Ecto neural progenitor cell (in vitro differentiated cells): ENCODE data around the gene UBLCP1.
"Not testable (repeated sequence)": the region's sequence is repeated elsewhere in the genome, so short reads cannot be mapped to it uniquely, and the experiment has no call there.

Experiments
- DNase-seq: peaks from one replicate; pipeline ENCODE4 v3.0.0-alpha.2; 2018; ENCODE audit warnings: low spot score

Gene UBLCP1

GRCh38 chr5:159252195-159252594, 10.9 kb upstream of the UBLCP1 start:
- no peak for DNase-seq

DNA sequence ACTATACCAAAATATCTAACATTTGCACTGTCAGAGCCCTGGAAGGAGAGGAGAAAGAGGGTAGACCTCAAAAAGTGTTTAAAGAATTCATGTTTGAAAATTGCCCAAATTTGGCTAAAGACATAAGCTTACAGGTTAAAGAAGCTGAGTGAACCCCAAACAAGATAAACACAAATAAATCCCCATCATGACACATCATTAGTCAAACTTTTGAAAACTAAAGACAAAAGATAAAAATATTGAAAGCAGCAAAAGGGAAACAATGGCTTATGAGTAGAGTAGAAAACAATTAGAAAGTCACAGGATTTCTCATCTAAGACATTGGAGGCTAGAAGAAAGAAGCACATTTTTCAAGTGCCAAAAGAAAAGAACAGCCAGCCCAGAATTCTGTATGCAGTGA, 6.1 kb upstream of the UBLCP1 start:
- DNase-seq = no peak

DNA sequence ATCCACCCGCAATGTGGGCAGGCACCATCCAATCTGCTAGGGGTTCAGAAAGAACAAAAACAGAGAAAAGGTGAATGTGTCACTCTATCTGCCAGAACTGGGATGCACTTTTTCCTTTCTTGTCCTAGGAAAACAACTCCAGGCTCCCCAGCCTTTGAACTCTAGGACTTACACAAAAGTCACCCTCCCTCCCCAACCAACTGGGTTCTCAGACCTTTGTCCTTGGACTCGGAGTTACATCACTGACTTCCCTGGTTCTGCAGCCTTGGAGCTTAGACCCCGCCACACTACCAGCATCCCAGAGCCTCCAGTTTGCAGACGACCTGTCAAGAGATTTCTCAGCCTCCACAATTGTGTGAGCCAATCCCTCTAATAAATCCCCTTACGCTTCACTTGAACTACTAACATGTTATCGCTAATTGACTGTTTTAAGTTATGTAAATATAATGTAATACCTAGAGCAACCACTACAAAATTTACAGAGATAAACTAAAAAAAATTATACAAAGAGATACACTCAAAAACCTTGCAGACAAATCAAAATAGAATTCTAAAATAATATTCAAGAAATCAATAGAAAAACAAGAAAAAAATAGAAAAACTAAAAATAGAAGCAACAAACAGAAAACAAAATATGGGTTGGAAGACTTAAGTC, 5.3 kb upstream of the UBLCP1 start:
- DNase-seq = no peak

- DNase-seq = no peak
Measured at GRCh38 chr5:159258361-159258760, 4.7 kb upstream of the UBLCP1 start.

DNA sequence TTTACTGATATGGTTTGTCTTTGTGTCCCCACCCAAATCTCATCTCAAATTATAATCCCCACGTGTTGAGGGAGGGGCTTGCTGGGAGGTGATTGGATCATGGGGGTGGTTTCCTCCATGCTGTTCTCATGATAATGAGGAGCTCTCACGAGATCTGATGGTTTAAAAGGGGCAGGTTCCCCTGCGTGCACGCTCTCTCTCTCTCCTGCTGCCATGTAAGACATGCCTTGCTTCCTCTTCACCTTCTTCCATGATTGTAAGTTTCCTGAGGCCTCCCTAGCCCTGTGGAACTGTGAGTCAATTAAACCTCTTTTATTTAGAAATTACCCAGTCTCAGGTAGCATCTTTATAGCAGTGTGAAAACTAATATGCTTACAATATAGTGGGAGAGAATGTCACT, 2.9 kb upstream of the UBLCP1 start:
- DNase-seq = not testable (repeated sequence)

DNA sequence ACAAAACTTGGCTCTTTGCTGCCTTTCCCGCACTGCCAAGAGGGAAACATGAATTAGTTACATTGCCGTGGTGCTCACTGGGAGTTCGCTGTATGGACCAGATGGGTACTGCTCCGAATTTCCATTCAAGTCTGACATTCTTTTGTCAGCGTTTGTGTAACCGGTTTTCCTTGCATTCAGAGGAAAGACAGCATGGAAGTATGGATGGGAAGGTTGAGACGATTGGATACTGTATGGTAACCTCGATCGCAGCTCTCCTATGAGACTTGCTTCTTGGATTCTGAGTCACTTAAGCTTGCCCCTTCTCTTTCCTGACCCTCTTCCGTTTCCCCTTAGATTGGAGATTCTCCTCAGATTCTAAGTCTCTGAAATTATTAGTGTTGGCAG, 625 bp upstream of the UBLCP1 start:
- DNase-seq = no peak

GRCh38 chr5:159263569-159263905, 447 bp downstream of the UBLCP1 start:
- no peak for DNase-seq

GRCh38 chr5:159266764-159267163, 3.7 kb downstream of the UBLCP1 start:
- DNase-seq = not testable (repeated sequence)

GRCh38 chr5:159269723-159270122, 6.6 kb downstream of the UBLCP1 start:
- DNase-seq = no peak

- DNase-seq = no peak
Measured at GRCh38 chr5:159273923-159274322, 10.8 kb downstream of the UBLCP1 start.

GRCh38 chr5:159274676-159275075, 11.6 kb downstream of the UBLCP1 start:
- DNase-seq = no peak

GRCh38 chr5:159286420-159287035, 23.4 kb downstream of the UBLCP1 start:
- no peak for DNase-seq

DNA sequence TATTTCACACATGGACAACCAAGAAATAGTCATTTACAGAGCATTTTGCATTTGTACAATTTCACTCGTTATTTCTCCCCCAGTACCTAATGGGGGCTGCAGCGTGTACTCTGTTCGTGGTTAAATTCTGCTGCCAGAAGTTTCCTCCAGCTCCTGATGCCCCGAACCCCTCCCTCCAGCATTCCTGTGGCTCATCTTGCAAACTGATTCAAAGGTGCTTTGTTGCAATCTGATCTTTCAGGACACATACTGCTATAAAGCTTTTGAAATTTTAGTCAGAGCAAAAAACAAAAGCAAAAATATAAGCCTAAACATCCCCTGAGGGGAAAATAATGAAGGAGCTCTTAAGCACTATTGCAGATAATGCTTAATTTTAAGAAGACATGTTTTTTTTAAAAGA, 27.7 kb downstream of the UBLCP1 start:
- no peak for DNase-seq

DNA sequence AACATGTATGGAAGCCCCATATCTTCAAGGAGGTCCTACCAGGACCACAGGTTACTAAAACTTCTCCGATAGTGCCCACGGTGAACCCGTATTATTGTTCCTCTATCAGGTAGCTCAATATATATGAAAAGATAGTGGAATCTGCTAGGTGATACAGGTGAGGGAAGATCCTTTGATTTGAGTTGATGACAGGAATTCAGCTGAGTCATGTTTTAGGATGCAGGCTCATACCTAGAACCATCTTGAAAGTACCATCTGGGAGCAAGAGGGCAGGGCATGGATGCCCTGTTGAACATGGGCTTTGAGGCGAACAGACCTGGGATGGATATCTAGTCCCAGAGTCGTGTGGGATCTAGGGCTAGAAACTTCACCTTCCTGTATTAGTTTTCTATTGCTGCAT, 31.8 kb downstream of the UBLCP1 start:
- DNase-seq = no peak

DNA sequence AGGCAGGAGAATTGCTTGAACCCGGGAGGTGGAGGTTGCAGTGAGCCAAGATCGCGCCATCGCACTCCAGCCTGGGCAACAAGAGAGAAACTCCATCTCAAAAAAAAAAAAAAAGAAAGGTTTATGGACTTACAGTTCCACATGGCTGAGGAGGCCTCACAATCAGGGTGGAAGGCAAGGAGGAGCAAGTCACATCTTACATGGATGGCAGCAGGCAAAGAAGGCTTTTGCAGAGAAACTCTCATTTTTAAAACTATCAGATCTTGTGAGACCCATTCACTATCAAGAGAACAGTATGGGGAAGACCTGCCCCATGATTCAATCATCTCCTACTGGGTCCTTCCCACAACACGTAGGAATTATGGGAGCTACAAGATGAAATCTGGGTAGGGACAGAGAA, 34.2 kb downstream of the UBLCP1 start:
- DNase-seq = not testable (repeated sequence)

GRCh38 chr5:159301466-159301865, 38.4 kb downstream of the UBLCP1 start:
- no peak for DNase-seq

GRCh38 chr5:159301929-159302860, 39.1 kb downstream of the UBLCP1 start:
- DNase-seq = not testable (repeated sequence)

DNA sequence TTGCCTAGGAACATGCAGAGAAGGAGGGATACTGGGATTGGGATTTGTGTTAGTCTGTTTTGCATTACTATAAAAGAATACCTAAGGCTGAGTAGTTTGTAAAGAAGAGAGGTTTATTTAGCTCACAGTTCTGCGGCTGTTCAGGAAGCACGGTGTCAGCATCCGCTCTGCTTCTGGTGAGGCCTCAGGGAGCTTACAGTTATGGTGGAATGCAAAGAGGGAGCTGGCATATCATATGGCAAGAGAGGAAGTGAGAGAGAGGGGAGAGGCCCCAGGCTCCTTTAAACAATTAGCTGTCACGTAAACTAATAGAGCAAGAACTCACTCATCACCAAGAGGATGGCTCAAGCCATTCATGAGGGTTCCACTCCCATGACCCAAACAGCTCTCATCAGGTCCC, 40.2 kb downstream of the UBLCP1 start:
- no peak for DNase-seq

- DNase-seq = no peak
Measured at GRCh38 chr5:159304961-159305595, 42.0 kb downstream of the UBLCP1 start.

GRCh38 chr5:159309689-159310433, 46.8 kb downstream of the UBLCP1 start:
- no peak for DNase-seq

DNA sequence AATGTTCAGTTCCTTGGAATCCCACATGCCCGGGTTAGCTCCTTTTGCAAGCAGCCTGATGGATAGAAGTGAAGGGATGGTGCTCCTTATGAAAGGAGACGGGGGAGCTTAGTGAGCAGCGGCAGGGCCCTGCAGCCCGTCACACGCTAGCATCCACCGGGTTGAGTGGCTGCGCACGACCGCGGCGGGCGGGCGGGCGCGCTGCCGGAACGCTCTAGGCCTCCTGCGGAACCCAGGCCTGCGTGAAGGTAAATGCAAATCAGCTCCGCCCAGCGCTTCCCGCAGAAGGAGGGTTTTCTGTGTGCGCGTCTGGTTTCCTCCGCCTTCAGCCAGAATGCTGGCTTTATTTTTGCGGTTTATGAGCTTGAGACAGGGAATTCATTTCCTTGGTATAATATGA, 47.4 kb downstream of the UBLCP1 start:
- peak; percentile 69 for DNase-seq

DNA sequence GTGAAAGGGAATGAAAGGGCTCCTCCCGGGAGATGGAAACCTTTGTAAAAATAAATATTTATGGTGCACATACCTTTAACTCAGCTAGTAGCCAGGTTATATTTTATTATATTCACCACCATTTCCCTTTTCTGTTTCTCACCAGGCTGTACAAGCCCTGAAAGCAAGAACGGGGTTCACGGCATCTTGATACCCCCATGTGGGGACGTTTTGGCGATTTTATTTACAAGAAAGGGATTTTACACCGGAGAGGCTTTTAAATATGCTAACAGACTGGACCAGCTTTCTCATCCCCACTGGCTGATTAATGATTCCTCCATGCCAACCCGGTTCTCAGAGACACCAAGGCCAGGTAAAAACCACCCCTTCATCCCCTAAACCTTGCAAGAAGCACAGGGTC, 48.0 kb downstream of the UBLCP1 start:
- DNase-seq = no peak
